ENCODE results near the gene PEX19.
"Not testable (repeated sequence)": the region's sequence is repeated elsewhere in the genome, so short reads cannot be mapped to it uniquely, and the experiment has no call there.

PEX19 gene

DNA sequence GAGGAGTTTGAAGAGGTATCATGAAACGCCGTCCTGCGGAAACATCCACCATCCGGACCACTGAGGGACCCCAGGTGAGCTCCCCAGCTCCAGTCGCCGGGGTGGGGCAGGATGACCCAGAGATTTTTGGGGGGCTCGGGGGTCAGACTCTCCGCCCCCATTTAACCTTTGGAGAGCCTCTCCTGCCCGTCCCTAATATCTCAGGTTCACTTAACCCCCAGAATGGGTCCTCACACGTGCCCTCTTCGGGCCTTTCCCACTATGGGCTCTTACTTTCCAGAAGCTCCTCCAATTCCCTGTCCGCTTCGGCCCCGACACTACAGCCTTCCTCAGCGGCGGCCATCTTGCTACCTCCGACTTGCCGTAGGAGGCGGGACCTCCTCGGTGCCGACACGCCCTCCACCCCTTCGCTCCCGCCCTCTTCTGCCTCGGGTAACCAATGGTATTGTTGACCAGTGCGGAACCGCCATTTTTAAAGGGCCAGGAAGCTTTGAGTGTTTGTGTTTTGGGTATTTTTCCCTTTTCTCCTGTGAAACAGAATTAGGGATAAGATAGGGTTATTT, at the start of gene PEX19:
PEX19 (minus strand) TSS at position 352 of the 563 bp plus-strand sequence; CDS start at position 343, 9 bp downstream.
- FAIRE-seq = peak; percentile 86
- DNase-seq (ENCODE audit: low spot score) = peak; percentile 95

DNA sequence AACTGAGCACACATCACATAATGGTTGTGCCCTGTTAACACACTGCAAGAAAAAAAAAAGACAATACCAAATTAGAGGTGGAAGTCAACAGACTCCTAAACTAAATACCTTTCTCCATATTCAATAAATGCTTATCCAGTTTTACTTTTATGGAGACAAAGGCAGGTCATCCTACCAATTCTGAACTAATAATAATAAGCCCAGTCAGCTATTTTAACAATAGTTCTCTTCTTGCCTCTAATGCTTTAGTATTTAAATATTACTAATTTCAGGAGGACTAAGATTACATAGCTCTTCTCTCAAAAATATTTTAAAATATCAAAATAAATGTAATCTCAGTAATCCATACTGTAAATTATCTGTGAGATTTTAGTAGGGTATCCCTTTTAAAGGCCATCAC, 47.6 kb upstream of the PEX19 start:
- FAIRE-seq (no peak), DNase-seq (ENCODE audit: low spot score) (no peak)

- no peak for DNase-seq (ENCODE audit: low spot score)
- FAIRE-seq = no peak
Measured at GRCh38 chr1:160330119-160330518, 45.2 kb upstream of the PEX19 start.

GRCh38 chr1:160328184-160328583, 43.3 kb upstream of the PEX19 start:
- no peak for FAIRE-seq
- DNase-seq (ENCODE audit: low spot score) = no peak

- peak; percentile 44 for FAIRE-seq
- no peak for DNase-seq (ENCODE audit: low spot score)
Measured at GRCh38 chr1:160326418-160326817, 41.5 kb upstream of the PEX19 start.

GRCh38 chr1:160325252-160325651, 40.3 kb upstream of the PEX19 start:
- DNase-seq (ENCODE audit: low spot score) = no peak
- FAIRE-seq = no peak

- FAIRE-seq = no peak
Measured at GRCh38 chr1:160322831-160323230, 37.9 kb upstream of the PEX19 start.

DNA sequence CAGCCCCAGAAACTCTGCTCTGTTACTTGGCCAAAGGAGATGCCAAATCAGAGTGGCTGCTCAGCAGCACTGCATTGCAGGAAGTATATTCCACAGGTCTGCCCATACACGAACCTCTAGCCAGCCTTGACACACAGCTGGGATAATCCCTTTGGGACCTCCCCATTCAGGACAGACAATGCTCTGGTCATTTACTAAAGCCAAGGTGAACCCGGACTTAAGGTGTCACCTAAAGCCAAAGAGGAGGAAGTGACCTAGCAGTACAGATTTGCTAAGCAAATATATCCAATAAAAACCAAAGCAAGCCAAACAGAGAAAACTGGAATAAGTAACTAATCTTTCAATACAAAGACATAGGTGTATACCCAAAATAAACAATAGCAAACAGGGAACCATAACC, 30.4 kb upstream of the PEX19 start:
- no peak for DNase-seq (ENCODE audit: low spot score)
- no peak for FAIRE-seq

More at GRCh38 chr1:160322831-160323230, 37.9 kb upstream of the PEX19 start:
- no peak for DNase-seq (ENCODE audit: low spot score)

- DNase-seq (ENCODE audit: low spot score) (no peak), FAIRE-seq (no peak)
Measured at GRCh38 chr1:160309571-160309970, 24.6 kb upstream of the PEX19 start.

DNA sequence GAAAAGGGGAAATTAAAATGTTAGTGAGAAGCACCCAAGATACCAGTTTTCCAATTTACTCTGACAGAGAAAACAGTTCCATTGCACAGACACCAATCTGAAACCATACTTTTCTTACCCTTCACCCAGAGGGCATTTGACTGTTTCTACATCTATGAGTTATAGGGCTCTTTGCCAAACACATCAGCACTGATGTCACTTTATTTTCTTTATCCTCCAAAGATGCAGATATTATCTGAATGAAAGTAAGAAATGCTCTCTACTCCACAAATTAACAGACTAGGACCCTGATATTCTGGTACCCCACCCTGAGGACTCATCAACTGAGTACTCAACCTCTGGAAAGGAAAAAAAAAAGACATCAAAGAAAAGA, 24.2 kb upstream of the PEX19 start:
- no peak for FAIRE-seq
- no peak for DNase-seq (ENCODE audit: low spot score)

- FAIRE-seq (no peak), DNase-seq (ENCODE audit: low spot score) (no peak)
Measured at GRCh38 chr1:160308451-160309184, 23.7 kb upstream of the PEX19 start.

GRCh38 chr1:160307118-160307791, 22.3 kb upstream of the PEX19 start:
- FAIRE-seq = no peak

GRCh38 chr1:160300173-160300572, 15.2 kb upstream of the PEX19 start:
- no peak for FAIRE-seq
- no peak for DNase-seq (ENCODE audit: low spot score)

More at GRCh38 chr1:160307118-160307791, 22.3 kb upstream of the PEX19 start:
- DNase-seq (ENCODE audit: low spot score) = no peak

GRCh38 chr1:160296036-160296435, 11.1 kb upstream of the PEX19 start:
- DNase-seq (ENCODE audit: low spot score) (no peak), FAIRE-seq (no peak)

DNA sequence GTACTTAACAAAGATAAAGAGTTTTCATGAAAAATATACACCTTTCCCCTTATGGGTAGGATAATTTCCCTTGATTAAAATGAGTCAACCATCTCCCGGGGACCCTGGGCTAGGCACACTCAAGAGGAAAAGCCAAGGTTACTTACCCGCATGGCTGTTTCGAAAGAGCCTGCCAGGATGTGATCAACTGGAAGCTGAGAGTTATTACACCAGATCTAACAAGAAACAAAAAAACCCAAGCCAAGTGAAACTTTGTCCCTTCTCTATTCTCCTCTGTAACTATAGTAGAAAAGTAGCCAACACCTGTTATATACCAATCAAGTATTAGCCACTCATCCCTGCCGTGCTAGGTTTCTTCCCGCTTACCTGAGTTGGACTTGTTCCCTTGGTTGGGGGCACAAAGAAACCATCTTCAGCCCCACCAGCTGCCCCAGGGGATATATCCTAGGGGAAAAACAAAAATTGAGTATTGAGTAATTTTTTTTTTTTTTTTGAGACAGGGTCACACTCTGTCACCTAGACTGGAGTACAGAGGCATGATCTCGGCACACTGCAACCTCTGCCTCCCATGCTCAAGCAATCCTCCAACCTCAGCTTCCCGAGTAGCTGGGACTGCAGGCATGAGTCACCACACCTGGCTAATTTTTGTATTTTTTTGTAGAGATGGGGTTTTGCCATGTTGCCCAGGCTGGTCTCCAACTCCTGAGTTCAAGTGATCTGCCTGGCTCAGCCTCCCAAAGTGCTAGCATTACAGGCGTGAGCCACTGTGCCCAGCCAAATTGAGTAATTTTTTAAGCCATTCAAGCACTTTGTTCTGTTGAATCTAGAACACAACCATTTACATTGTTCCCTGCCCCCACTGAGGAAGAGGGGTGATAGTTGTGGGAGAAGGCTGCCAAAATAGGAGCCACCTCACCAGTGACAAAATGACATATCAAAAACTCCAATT, 8.4 kb upstream of the PEX19 start:
- FAIRE-seq (no peak), DNase-seq (ENCODE audit: low spot score) (no peak)

DNA sequence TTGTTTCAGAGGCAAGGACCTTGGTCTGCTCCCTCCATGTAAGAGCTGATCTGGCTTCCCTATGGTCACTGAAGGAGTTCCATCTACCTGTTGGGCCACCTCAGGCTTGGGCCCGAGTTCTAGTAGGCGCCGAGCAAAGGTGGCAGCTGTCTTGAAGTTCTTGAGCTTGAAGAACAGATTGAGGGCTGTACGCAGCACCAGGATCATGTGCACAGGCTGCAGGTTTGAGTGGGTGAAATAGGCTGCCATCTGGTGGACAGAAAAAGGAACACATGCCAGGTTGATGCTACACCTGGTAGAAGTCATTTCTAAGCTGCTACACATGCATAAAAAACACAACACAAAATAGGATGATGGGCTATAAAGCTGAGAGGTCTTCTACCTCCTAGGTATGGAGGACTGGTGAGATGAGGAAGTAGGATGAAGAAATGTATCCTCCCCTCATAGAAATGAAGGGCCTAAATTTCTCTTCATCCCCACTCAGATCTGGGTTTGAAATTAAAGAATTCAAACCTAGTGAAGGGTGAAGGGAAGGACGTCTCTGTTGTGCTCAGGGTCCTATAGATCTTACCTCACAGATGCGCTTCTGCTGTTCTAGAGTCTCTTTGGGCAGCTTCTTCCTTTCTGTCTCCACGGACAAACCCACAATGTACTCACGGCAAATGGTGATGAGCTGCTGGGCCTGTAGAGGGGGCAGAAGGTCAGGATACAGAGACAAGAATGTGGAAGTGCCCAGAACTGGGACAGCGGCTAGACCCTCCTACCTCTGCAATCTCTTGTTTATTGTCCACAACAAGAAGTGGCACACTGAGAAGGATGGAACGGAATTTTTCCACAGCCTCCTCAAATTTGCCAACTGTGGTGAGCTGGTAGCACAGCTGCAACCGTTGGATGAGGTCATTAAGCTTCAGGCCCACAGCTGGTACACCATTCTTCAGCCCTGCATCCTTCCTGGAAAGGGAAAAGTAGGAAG, 6.6 kb upstream of the PEX19 start:
- FAIRE-seq (peak; percentile 66), DNase-seq (ENCODE audit: low spot score) (peak; percentile 64)

GRCh38 chr1:160287769-160288168, 2.8 kb upstream of the PEX19 start:
- DNase-seq (ENCODE audit: low spot score); FAIRE-seq: not testable (repeated sequence)

GRCh38 chr1:160285506-160285905, 573 bp upstream of the PEX19 start:
- FAIRE-seq = no peak
- no peak for DNase-seq (ENCODE audit: low spot score)

DNA sequence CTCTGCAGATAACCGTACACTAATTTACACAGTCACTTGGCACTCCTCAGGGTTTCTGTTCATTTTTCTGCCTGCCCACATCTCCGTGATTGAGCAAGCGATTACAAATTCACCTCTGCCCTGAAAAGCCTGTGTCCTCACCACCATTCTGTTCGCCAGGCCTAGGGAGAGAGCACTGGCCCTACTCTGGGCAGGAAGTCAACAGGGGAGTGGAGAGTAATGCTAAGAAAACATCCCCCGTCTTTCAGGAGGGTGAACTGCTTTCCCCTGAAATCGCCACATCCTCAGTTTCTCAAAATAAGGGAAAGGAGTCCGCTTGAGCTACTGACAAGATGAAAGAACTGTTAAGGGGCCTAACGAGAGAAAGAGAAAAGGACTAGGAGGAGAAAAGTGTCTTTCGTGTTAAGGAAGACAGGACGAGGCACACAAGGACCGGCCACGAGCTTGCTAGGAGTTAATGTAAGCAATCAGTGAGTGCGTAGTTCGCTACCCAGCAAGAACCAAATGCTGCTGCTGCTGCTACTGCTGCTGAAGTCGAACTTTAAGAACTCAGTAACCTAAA, 632 bp downstream of the PEX19 start:
- FAIRE-seq = no peak
- DNase-seq (ENCODE audit: low spot score) = no peak

GRCh38 chr1:160282807-160283206, 2.1 kb downstream of the PEX19 start:
- FAIRE-seq = no peak
- DNase-seq (ENCODE audit: low spot score) = no peak
